HL-60 (cell line): ENCODE results near the gene SAP130.

Source experiments
- DNase-seq, 2 experiments: peaks; one replicate each; pipeline ENCODE4 v3.0.0-alpha.2; 2010 to 2020; ENCODE audit warnings: low read depth in 1 of 2, low spot score in 1 of 2
- H3K27ac ChIP-seq: fragments of 250-450 bp; sonication (Bioruptor Pico); replicated peaks from 2 replicates; pipeline ENCODE4 v1.5.1; 2020; ENCODE audit warnings: mild to moderate bottlenecking, moderate library complexity
- H3K27me3 ChIP-seq: fragments of 250-450 bp; sonication (Bioruptor Pico); 2 replicates; pipeline ENCODE4 v1.5.1; 2021; ENCODE audit warnings: mild to moderate bottlenecking, moderate library complexity; ENCODE audit not compliant: insufficient read depth, poor library complexity, severe bottlenecking
- H3K4me3 ChIP-seq: replicated peaks from 2 replicates; pipeline ENCODE4 v1.5.1; 2011; ENCODE audit warnings: mild to moderate bottlenecking, control low read depth, low read length; ENCODE audit not compliant: insufficient read depth
- CTCF ChIP-seq: IDR thresholded peaks from one replicate; pipeline ENCODE4 v1.5.1; 2011; ENCODE audit warnings: low read length, control low read depth, inconsistent platforms; ENCODE audit not compliant: insufficient read depth
- GABPA ChIP-seq: IDR thresholded peaks from 2 replicates; pipeline ENCODE4 v1.6.1; 2012; ENCODE audit warnings: low read depth
- POLR2AphosphoS5 ChIP-seq: IDR thresholded peaks from 2 replicates; pipeline ENCODE4 v1.6.1; 2012; ENCODE audit warnings: low read depth
- REST ChIP-seq: IDR thresholded peaks from 2 replicates; pipeline ENCODE4 v1.6.1; 2012; ENCODE audit warnings: low read depth; ENCODE audit not compliant: insufficient replicate concordance
- SPI1 ChIP-seq: IDR thresholded peaks from 2 replicates; pipeline ENCODE4 v1.6.1; 2012; ENCODE audit warnings: low read depth, mild to moderate bottlenecking, borderline replicate concordance

SAP130 gene

GRCh38 chr2:128057334-128057733 is 29.5 kb upstream of the SAP130 start:
- no peak overlapping the region for H3K27ac ChIP-seq
- H3K4me3 ChIP-seq = no peak overlapping the region
- no peak for TF ChIP-seq GABPA
- no peak for TF ChIP-seq CTCF
- TF ChIP-seq REST = no peak
- no peak for TF ChIP-seq POLR2AphosphoS5
- no peak for TF ChIP-seq SPI1
- no peaks in the 10 kb centered on the region for H3K27me3 ChIP-seq
- no peak for DNase-seq

GRCh38 chr2:128054104-128054885 is 26.4 kb upstream of the SAP130 start:
- TF ChIP-seq GABPA (no peak), CTCF (no peak), REST (no peak), POLR2AphosphoS5 (no peak), SPI1 (no peak)
- Histone ChIP-seq H3K4me3 (no peak overlapping the region), H3K27ac (no peak overlapping the region), H3K27me3 (no peaks in the 10 kb centered on the region)
- DNase-seq = no peak

- Histone ChIP-seq H3K27ac (no peak overlapping the region), H3K4me3 (no peak overlapping the region), H3K27me3 (no peaks in the 10 kb centered on the region)
- TF ChIP-seq CTCF (no peak), REST (no peak), GABPA (no peak), SPI1 (no peak), POLR2AphosphoS5 (no peak)
- no peak for DNase-seq
Observed at GRCh38 chr2:128053331-128053730, 25.5 kb upstream of the SAP130 start.
